ENCODE data around the gene FOXC1. TPM values are rescaled to one million over a fixed set of nuclear protein-coding genes. Genes with fewer than 3 reads are reported as not detected.
A peak's percentile ranks its signal among the peaks of the same experiment; 100 is the strongest.

The FOXC1 gene
- total RNA-seq (not detected), polyA plus RNA-seq (not detected), total RNA-seq (0 to 0.84 (median 0.03) reads per million in 6 experiments)

DNA sequence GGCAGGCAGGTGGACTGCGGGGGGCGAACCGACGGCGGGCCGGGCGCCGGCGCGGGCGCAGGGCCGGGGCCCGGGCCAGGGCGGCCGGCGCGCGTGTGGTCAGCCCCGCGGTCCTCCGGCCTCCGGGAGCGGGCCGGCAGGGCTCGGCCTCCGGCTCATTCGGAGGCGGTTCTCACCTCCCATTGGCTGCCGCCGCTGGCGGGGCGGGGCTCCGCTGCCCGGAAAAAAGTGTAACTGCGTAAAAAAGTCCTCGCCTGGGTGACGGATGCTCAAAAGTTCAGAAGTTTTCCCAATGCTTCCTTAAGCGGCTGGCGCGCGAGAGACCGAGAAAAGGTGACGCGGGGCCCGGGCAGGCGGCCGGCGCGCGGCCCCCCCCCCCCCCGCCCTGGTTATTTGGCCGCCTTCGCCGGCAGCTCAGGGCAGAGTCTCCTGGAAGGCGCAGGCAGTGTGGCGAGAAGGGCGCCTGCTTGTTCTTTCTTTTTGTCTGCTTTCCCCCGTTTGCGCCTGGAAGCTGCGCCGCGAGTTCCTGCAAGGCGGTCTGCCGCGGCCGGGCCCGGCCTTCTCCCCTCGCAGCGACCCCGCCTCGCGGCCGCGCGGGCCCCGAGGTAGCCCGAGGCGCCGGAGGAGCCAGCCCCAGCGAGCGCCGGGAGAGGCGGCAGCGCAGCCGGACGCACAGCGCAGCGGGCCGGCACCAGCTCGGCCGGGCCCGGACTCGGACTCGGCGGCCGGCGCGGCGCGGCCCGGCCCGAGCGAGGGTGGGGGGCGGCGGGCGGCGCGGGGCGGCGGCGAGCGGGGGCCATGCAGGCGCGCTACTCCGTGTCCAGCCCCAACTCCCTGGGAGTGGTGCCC, at the start of gene FOXC1:
TSS of gene FOXC1 (plus strand) at position 268 of the 849 bp plus-strand sequence. CDS start at position 799, 531 bp downstream.
- H3K4me3 Mint-ChIP-seq = peak within 1 kb of the TSS; percentile 66 to 88 (median 82)
- H3K27ac Mint-ChIP-seq = peak within 1 kb of the TSS in 5 of 10 donors; percentile 8 to 65 (median 20)
- peaks cover 40 to 68% (median 58%) of the 10 kb centered on the region in 5 donors for H3K27me3 Mint-ChIP-seq
- peaks cover 0 to 5% (median 0%) of the 10 kb centered on the region in 9 donors for H3K9me3 Mint-ChIP-seq
- H3K36me3 Mint-ChIP-seq = peaks cover 0 to 5% (median 4%) of the 10 kb centered on the region in 3 donors
- ATAC-seq (peak in 1 of 2 donors; percentile 7), DNase-seq (peak in 1 of 10 donors; percentile 59)
- peaks cover 22 to 59% (median 50%) of the 10 kb centered on the region in 4 donors for H3K4me1 Mint-ChIP-seq
- POLR2A ChIA-PET = interaction anchor here (1.4 kb wide), 1 partner anchor 13 kb away, joined by 4 read pairs; no protein-coding TSS in a partner anchor

DNA sequence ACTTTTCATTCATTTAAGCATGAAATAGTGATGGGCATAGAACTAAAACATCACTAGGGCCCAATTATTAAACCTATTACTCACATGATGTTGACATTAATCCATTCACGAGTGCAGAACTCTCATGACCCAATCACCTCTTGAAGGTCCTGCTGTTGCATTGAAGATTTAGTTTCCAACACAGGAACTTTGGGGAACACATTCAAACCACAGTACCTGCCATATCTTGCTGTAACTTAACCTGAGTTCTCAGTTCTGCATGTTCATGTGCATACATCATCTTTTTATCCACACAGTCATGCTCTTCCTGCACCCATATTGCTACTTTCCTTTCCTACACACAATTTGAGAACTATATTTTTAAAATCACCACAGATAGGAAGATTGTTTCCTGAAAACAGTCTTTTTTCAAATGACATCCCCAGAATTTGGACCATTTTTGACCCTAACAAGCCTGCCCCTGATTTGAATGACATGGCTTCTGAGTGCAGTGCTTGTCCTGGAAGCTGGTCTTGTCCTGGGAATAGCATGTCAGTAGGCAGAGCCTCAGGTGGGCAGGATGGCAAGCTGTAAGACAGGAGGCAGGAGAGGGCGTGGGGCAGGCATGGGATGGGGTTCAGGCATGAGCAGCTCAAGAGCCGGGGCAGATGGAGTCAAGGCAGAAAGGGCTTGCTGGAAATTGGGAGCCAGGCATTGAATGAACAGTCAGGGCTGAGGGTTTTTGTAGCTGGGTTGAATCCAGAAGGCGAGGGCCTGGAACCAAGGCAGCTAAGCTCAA, 49.2 kb upstream of the FOXC1 start:
- POLR2A ChIA-PET = no interaction called here
- Mint-ChIP-seq H3K27ac (no peak overlapping the region), H3K4me1 (peaks cover 0 to 1% (median 0%) of the 10 kb centered on the region in 4 donors), H3K27me3 (peaks cover 0 to 27% (median 1%) of the 10 kb centered on the region in 5 donors), H3K9me3 (peaks cover 0 to 15% (median 0%) of the 10 kb centered on the region in 9 donors), H3K4me3 (no peak overlapping the region), H3K36me3 (no peaks in the 10 kb centered on the region)
- no peak for DNase-seq
- no peak for ATAC-seq

DNA sequence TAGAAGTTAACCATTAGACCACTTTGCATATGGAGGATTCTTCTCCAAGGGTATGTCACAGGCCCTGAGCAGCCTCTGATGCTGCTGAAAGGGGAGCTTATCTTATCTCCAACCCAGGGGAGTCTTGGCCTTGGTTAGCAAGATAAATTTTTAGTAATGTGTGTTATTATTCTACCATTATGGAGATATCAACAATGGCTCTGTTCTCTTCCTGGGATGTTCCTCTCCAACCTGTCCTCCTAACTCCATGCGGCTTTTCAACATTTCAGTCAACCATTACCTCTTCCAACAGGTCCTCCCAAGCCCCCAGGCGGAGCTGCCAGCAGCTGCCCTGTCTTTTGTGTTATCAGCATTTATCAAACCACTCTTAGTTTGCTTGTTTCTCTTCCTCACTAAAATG, 48.4 kb upstream of the FOXC1 start:
- peaks cover 0 to 22% (median 1%) of the 10 kb centered on the region in 5 donors for H3K27me3 Mint-ChIP-seq
- H3K9me3 Mint-ChIP-seq = peaks cover 0 to 15% (median 0%) of the 10 kb centered on the region in 9 donors
- peaks cover 0 to 1% (median 0%) of the 10 kb centered on the region in 4 donors for H3K4me1 Mint-ChIP-seq
- no peak overlapping the region for H3K27ac Mint-ChIP-seq
- POLR2A ChIA-PET = no interaction called here
- H3K4me3 Mint-ChIP-seq = no peak overlapping the region
- no peaks in the 10 kb centered on the region for H3K36me3 Mint-ChIP-seq
- ATAC-seq (no peak), DNase-seq (no peak)

DNA sequence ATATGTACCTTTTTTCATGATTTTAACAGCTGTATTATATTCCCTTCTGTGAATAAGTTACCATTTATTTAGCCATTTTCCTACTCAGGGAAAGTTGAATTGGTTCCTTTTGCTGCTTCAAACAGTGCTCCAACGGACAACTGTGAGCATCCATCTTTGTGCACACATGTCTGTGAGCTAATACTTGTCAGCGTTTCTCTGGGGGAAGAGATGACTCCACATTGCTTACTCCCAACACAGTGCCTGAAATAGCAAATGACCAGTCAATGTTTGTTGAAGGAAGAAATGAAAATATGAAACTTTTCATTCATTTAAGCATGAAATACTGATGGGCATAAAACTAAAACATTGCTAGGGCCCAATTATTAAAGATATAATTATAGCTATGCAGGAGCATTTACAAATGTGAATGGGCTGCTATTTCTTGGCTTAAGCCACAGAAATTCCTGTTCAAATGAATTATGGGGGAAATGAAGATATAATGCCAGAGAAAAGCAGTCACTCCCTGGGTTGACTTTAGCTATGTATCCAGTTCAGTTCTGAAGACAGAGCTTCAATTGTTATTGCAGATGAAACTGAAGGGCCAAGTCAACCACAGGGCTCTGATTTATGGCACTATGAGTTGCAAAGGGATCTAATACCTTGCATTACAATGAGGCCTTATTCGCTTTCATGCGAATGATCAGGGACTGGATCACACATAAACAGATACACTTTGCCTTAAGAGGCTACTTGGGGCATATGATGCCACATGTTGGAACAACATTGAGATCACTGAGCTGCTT, 47.4 kb upstream of the FOXC1 start:
- POLR2A ChIA-PET = interaction anchor here (0.6 kb wide), 1 partner anchor 10 kb away, joined by 3 read pairs; no protein-coding TSS in a partner anchor
- peaks cover 0 to 15% (median 1%) of the 10 kb centered on the region in 5 donors for H3K27me3 Mint-ChIP-seq
- H3K4me3 Mint-ChIP-seq = no peak overlapping the region
- peaks cover 0 to 15% (median 0%) of the 10 kb centered on the region in 9 donors for H3K9me3 Mint-ChIP-seq
- H3K4me1 Mint-ChIP-seq = peaks cover 0 to 1% (median 0%) of the 10 kb centered on the region in 4 donors
- H3K36me3 Mint-ChIP-seq = no peaks in the 10 kb centered on the region
- no peak overlapping the region for H3K27ac Mint-ChIP-seq
- ATAC-seq (no peak), DNase-seq (no peak)

DNA sequence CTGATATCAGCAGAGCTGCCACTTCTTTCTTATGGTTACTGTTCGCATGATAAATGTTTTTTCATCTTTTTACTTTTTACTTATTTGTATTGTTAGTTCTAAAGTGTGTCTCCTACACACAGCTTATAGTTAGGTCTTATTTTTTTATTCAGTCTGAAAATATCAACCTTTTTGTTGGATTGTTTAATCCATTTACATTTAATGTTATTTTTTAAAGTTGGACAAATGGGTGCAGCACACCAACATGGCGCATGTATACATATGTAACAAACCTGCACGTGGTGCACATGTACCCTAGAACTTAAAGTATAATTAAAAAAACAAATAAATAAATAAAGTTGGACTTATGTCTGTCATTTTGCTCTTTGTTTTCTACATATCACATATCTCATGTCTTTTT, 40.3 kb upstream of the FOXC1 start:
- Mint-ChIP-seq H3K36me3 (peaks cover 0 to 30% (median 15%) of the 10 kb centered on the region in 3 donors), H3K27ac (no peak overlapping the region), H3K9me3 (peaks cover 9 to 35% (median 26%) of the 10 kb centered on the region in 9 donors), H3K4me1 (no peaks in the 10 kb centered on the region), H3K4me3 (no peak overlapping the region), H3K27me3 (peaks cover 0 to 7% (median 2%) of the 10 kb centered on the region in 5 donors)
- DNase-seq (no peak), ATAC-seq (no peak)
- POLR2A ChIA-PET = no interaction called here

DNA sequence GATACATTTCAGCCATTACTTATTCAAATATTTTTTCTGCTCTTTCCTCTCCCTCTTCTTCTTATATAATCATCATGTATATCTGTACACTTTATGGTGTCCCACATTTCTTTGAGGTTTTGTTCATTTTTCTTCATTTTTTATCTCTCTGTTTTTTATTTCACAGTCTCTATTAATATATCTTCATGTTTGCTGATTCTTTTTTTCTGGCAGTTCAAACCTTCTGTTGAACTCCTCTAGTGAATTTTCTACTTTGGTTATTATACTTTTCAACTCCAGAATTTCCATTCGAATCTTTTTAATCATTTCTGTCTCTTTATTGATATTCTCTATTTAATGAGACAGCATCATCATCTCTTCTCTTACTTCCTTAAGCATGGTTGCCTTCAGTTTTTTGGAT, 38.9 kb upstream of the FOXC1 start:
- peaks cover 0 to 30% (median 15%) of the 10 kb centered on the region in 3 donors for H3K36me3 Mint-ChIP-seq
- H3K4me3 Mint-ChIP-seq = no peak overlapping the region
- no peak for ATAC-seq
- no peak for DNase-seq
- POLR2A ChIA-PET = no interaction called here
- no peaks in the 10 kb centered on the region for H3K4me1 Mint-ChIP-seq
- peaks cover 0 to 6% (median 2%) of the 10 kb centered on the region in 5 donors for H3K27me3 Mint-ChIP-seq
- no peak overlapping the region for H3K27ac Mint-ChIP-seq
- H3K9me3 Mint-ChIP-seq = peaks cover 9 to 30% (median 23%) of the 10 kb centered on the region in 9 donors

DNA sequence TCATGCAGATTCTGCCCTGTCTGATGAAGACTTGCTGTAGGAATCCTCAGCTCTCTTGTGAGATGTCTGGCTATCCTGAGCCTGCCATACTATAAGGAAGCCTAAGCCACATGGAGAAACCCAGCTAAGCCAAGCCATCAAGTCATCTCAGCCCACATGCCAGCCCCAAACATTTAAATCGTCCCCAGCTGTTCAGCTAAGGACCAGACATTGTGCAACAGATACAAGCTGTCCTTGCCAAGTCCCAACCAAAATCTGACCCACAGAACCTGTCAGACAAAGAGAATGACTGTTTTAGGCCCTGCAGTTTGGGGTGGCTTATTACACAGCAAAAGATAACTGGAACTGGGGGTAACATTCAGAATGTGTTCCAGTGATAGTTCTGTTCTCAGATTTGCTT, 36.8 kb upstream of the FOXC1 start:
- Mint-ChIP-seq H3K36me3 (peaks cover 0 to 30% (median 15%) of the 10 kb centered on the region in 3 donors), H3K4me3 (no peak overlapping the region), H3K4me1 (no peaks in the 10 kb centered on the region), H3K9me3 (peaks cover 9 to 30% (median 23%) of the 10 kb centered on the region in 9 donors), H3K27ac (no peak overlapping the region), H3K27me3 (peaks cover 0 to 6% (median 2%) of the 10 kb centered on the region in 5 donors)
- no peak for DNase-seq
- no peak for ATAC-seq
- POLR2A ChIA-PET = no interaction called here

DNA sequence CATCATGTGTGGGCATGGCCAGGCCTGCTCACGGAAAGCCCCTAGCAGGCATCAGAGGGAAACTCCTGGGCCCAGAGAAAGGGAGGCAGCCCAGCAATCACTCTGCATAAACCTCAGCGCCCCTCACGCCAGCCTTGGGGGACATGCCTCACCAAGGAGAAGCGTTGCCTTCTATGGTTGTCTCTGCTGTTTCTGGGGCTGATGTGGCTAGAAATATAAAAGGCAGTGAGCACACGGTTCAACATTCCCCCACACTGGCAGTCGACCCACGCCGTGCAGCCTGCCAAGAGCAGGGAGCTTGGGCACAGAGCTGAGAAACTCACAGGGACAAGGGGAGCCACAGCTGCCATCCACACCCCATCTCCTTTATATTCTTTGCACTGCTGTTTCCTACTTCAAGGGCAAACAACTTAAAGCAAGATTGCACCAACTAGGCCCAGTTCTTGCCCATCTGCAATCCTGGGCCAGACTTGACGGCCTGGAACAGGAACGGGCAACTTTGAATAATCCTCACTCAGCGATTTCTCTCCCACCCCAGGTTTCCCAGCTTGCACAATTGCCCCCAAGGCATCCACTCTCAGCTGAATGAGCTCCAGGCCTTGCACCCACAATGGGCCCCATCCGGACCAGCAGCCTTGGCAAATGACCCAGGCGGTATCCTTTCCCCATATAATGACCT, 35.5 kb upstream of the FOXC1 start:
- POLR2A ChIA-PET = no interaction called here
- Mint-ChIP-seq H3K27me3 (peaks cover 0 to 6% (median 4%) of the 10 kb centered on the region in 5 donors), H3K4me1 (no peaks in the 10 kb centered on the region), H3K9me3 (peaks cover 9 to 29% (median 23%) of the 10 kb centered on the region in 9 donors), H3K27ac (peak overlapping the region in 1 of 10 donors; percentile 6), H3K36me3 (peaks cover 0 to 24% (median 13%) of the 10 kb centered on the region in 3 donors), H3K4me3 (no peak overlapping the region)
- ATAC-seq (no peak), DNase-seq (no peak)

DNA sequence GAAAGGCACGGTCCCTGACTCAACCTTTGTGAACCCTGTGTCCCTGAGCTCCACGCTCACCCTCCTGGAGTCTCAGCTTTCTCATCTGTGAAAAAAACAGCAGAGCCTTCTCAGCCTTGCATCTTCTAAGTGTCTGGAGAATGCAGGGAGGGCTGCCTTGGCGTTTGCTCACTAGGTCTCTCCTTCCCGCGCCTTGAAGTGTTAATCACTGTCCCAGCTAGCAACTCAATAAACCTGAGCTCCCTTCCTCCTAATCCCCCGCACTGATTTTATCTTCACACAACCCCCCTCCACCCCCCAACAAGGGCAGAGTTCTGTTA, 34.9 kb upstream of the FOXC1 start:
- POLR2A ChIA-PET = no interaction called here
- H3K36me3 Mint-ChIP-seq = peaks cover 0 to 24% (median 13%) of the 10 kb centered on the region in 3 donors
- no peaks in the 10 kb centered on the region for H3K4me1 Mint-ChIP-seq
- peaks cover 0 to 6% (median 4%) of the 10 kb centered on the region in 5 donors for H3K27me3 Mint-ChIP-seq
- H3K9me3 Mint-ChIP-seq = peaks cover 9 to 29% (median 23%) of the 10 kb centered on the region in 9 donors
- H3K4me3 Mint-ChIP-seq = no peak overlapping the region
- no peak for ATAC-seq
- peak overlapping the region in 1 of 10 donors; percentile 64 for H3K27ac Mint-ChIP-seq
- no peak for DNase-seq

DNA sequence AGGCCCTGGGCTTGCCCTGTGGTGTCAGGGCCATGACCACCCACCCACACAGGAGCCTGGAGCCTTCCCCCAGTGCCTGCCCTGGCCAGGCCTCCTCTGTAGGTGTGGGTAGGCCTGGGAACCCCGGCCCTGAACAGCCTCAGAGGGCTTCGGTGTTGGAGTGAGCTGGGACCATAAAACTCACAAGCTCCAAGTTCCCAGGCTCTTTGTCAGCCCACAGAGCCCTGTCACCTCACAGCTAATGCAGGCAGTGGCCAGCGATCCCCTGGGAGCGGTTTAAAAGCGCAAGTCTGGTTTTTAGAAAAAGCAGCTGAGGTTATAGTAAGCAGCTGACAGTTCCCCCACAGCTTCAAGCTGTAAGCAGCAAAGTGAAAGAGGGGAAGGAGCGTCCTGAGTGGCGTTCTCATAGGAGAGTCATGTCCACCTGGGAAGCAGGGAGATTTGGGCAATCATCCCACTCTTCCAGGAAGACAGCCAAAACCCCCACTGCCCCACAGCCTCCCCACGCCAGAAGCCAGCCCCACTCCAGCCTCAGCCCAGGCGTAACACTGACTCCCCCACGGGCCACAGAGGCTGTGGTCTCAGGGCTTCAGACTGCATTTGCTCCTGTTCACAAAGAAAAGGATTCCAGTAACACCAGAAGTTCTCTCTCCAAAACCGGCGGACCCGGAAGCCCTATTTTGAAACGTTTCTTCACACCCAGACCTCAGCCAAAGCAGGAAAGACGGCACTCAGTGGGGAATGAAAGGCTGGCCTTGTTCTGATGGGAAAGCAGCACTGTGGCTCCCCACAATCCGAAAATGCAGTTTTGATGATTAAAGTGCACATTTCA, 34.3 kb upstream of the FOXC1 start:
- Mint-ChIP-seq H3K4me3 (no peak overlapping the region), H3K27me3 (peaks cover 0 to 5% (median 4%) of the 10 kb centered on the region in 5 donors), H3K4me1 (no peaks in the 10 kb centered on the region), H3K9me3 (peaks cover 7 to 25% (median 19%) of the 10 kb centered on the region in 9 donors), H3K27ac (peak overlapping the region in 1 of 10 donors; percentile 64), H3K36me3 (peaks cover 0 to 22% (median 11%) of the 10 kb centered on the region in 3 donors)
- no peak for ATAC-seq
- no peak for DNase-seq
- POLR2A ChIA-PET = no interaction called here

DNA sequence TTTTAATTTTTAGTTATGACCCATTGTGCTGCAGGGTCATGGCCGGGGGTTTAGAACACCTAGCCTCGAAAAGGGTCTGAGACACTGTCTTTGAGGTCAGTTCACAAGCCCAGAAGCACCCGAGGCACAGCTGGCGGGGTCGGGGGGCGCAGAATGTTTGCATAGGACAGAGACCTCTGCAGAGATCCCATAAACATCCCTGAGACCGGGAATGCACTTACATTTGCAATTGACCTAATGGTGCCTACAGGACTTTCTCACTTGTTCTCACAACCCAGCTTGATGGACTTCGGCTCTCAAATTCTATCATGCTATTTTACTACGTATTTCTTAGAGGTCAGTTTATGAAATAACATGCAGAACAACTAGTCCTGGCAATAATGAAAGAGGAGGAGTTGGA, 33.5 kb upstream of the FOXC1 start:
- Mint-ChIP-seq H3K4me1 (no peaks in the 10 kb centered on the region), H3K9me3 (peaks cover under 1 to 17% (median 11%) of the 10 kb centered on the region in 9 donors), H3K36me3 (peaks cover 0 to 14% (median 4%) of the 10 kb centered on the region in 3 donors), H3K4me3 (no peak overlapping the region), H3K27me3 (peaks cover 0 to 4% (median 0%) of the 10 kb centered on the region in 5 donors), H3K27ac (no peak overlapping the region)
- DNase-seq = no peak
- POLR2A ChIA-PET = no interaction called here
- no peak for ATAC-seq

All from naive thymus-derived CD8-positive, alpha-beta T cell (primary cell).